GM12874 (cell line): Measurements from ENCODE around the gene RASL10B.

Experiments
- TF ChIP-seq, protein P1 (sequence below): IDR thresholded peaks from 2 replicates; pipeline ENCODE4 v1.5.1; 2011; ENCODE audit warnings: low read depth, mild to moderate bottlenecking, control low read depth, low read length, moderate library complexity; ENCODE audit not compliant: insufficient read depth

RASL10B gene

DNA sequence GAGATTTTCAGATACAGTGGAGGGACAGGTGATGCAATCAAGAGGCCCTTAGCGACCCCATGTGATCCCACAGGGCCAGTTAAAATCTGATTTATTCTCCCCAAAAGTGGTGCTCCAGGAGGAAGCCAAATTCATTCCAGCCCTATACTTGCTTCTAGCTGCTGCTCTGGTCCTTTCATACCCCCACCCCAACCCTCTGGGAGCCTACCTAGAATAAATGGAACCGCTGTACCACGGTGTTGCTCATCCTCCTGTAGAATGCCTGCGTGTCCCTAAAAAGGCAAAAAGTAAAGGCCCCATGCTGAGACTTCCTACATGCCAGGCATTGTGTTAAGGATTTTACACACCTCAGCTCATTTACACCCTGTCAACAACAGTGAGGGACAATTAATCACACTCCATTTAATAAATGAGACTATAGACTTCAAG is 2.0 kb upstream of the RASL10B start:
- TF ChIP-seq, protein P1, sequence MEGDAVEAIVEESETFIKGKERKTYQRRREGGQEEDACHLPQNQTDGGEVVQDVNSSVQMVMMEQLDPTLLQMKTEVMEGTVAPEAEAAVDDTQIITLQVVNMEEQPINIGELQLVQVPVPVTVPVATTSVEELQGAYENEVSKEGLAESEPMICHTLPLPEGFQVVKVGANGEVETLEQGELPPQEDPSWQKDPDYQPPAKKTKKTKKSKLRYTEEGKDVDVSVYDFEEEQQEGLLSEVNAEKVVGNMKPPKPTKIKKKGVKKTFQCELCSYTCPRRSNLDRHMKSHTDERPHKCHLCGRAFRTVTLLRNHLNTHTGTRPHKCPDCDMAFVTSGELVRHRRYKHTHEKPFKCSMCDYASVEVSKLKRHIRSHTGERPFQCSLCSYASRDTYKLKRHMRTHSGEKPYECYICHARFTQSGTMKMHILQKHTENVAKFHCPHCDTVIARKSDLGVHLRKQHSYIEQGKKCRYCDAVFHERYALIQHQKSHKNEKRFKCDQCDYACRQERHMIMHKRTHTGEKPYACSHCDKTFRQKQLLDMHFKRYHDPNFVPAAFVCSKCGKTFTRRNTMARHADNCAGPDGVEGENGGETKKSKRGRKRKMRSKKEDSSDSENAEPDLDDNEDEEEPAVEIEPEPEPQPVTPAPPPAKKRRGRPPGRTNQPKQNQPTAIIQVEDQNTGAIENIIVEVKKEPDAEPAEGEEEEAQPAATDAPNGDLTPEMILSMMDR = no peak

DNA sequence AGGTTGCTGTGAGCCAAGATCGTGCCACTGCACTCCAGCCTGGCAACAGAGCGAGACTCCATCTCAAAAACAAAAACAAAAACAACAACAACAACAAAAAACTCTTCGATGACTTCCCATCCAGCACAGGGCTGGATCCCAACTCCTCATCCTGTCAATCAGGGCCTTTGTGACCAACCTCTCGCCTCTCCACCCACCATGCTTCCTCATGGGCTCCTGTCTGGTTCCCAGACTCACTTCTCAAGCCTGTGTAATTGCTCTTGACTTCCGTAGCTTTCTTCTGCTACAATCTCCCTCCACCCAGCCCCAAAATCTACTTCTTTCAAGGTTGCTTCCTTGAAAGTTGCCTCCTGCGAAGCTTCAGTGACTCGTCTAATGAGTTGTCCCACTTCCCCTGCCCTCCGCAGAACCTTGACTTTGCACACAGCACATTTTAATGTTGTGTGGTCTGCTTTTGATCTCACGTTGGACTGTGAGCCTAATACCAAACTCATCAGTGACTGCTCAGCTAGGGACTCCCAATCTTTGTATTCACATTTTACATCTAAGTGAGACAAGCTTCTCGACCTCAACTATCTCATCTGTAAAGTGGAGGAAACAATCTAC is 936 bp upstream of the RASL10B start:
- TF ChIP-seq, protein P1 = no peak

DNA sequence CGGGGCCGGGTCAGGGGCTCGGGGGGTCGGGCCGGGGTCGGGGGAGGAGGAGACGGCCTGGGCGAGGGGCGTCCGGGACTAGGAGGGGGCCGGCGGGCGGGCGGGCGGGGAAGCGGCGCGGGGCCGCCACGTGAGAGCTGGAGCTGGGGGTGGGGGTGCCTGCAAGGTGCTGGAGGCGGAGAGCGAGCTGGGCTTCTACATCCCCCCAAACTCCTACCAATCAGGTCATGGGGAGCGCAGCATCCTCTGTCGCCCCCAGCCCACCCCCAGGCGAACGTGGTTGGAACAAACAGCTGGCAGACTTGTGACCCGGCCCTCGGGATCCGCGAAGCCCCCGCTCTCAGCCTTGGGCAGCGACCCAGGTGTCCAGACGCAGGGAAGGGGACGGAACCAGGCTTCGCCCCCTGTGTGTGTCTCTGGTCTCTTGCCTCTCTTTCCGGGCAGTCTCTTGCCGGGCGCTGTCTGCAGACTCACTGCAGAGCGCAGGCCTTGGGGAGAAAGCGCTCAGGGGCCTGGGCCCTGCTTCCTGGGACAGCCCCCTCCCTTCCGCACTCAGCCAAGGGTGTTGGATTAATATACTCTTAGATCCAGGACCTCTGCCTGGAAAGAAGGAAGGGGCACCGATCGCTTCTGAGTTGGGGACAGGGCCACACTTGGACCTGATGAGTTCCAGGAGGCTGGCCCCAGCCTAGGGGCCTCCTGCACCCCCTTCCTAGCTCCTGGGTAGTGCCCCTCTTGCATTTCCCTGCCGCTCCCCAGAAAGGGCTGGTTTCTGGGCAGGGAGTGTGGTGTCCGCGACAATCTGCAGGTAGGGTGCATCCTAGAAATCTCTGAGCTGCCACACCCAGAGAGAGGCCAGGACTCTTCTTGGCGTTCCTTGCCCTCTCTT is 722 bp downstream of the RASL10B start:
- TF ChIP-seq, protein P1 = no peak

DNA sequence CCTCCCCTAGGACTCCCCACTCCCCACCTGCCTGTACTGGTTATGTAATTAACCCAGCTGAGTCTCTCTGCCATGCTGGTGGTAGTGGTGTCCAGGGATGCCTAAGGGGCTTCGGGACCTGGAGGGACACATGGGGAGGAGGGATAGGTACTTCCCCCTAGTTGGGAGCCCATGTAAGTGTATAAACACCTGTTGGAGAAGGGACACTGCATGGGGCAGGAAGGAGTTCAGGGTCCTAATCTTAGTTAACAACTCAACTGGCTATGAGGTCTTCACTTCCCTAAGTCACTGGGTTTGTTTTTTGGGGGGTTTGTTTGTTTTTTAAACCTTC is 1.3 kb downstream of the RASL10B start:
- TF ChIP-seq, protein P1 = no peak

DNA sequence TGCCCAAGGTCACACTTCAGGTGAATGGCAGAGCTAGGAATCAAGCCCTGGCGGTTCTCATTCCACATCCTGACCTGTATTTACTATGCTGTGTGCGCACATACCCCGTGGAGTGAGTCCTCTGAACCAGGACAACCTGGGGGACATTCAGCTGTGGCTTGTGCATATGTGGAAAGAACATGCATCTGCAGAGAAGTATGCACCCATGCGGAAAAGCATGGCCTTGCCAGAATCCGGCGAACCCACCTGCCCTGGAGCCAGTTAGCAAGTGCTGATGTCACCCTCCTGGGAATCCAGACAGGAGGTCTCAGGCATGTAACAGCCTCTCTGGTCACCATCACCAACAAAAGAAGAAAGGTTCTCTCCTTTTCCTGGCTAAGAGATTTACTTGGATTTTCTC is 1.9 kb downstream of the RASL10B start:
- TF ChIP-seq, protein P1 = no peak

DNA sequence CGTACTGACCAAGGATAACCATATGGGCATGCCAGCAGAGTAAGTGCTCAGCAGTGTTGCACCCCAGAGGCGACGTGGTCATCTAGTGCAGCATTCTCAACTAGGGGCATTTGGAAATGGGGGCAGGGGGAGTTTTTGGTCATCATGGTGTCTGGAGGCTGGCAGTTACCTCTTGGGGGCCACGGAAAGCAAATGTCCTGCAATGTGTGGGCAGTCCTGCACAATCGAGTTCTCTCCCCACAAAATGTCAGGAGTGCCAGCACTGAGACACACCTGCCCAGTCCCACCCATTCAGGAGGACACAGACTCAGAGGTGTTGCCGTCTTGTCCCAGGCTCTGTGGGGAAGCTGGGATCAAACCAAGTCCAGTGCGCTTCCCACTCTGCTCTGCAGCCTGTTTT is 3.0 kb downstream of the RASL10B start:
- TF ChIP-seq, protein P1 = no peak

DNA sequence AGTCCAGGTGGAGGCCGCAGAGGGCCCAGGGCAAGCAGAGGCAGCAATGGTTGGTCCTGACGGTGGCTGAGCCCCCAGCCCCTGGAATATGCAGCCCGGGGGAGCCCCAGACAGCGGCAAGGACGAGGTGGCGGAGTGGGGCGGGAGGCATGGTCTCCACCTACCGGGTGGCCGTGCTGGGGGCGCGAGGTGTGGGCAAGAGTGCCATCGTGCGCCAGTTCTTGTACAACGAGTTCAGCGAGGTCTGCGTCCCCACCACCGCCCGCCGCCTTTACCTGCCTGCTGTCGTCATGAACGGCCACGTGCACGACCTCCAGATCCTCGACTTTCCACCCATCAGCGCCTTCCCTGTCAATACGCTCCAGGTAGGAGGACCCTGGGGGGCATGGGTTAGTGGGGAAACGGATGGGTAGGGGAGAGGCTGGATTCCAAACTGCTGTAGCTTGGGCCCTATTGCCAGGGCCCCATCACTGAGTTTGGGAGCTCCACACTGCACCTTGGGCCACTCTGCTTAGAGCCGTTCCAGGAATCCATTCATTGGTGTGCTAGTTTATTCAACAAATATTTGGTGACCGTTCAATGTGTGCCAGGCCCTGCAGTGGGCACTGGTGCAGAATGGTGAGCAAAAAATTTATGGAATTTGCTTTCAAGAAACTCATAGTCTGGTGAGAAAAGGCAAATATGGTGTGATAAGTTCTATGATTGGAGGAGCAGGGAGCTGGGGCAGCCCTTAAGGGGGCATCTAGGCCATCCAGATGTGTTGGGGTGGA is 3.8 kb downstream of the RASL10B start:
- TF ChIP-seq, protein P1 = no peak
